ENCODE results near the gene TMEM145. TPM values are rescaled to one million over a fixed set of nuclear protein-coding genes. Genes with fewer than 3 reads are reported as not detected.

TMEM145 gene
- total RNA-seq, 2 donors from 2014 or later, result 0.50 to 1.6 TPM

DNA sequence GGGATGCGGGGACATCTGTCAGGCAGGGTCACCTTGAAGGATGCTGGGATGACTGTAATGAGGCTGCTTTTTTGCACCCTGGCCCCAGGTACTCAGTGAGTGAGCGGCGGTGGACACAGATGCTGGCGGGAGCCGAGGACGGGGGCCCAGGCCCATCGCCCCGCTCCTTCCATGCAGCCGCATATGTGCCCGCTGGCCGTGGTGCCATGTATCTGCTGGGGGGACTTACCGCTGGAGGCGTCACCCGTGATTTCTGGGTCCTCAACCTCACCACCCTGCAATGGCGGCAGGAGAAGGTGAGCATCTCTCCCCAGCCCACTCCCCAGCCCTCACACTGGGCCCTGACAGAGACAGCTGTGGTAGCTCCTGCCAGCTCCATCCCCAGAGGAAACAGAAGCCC is 43.6 kb downstream of the TMEM145 start:
- H3K36me3 Mint-ChIP-seq (ENCODE audit: low read depth), result no peaks in the 10 kb centered on the region
- no peaks in the 10 kb centered on the region for H3K9me3 Mint-ChIP-seq
- no peak overlapping the region for H3K4me3 Mint-ChIP-seq
- peaks cover 4% of the 10 kb centered on the region for H3K4me1 Mint-ChIP-seq
- no peak for ATAC-seq (replicated peaks)
- no peak overlapping the region for H3K27ac Mint-ChIP-seq
- no peaks in the 10 kb centered on the region for H3K27me3 Mint-ChIP-seq

GRCh38 chr19:42357290-42357689 is 44.2 kb downstream of the TMEM145 start:
- no peak for ATAC-seq (replicated peaks)
- peak overlapping the region; percentile 71 for H3K27ac Mint-ChIP-seq
- H3K4me3 Mint-ChIP-seq, result no peak overlapping the region
- H3K9me3 Mint-ChIP-seq, result no peaks in the 10 kb centered on the region
- no peaks in the 10 kb centered on the region for H3K27me3 Mint-ChIP-seq
- no peaks in the 10 kb centered on the region for H3K36me3 Mint-ChIP-seq (ENCODE audit: low read depth)
- no peaks in the 10 kb centered on the region for H3K4me1 Mint-ChIP-seq

DNA sequence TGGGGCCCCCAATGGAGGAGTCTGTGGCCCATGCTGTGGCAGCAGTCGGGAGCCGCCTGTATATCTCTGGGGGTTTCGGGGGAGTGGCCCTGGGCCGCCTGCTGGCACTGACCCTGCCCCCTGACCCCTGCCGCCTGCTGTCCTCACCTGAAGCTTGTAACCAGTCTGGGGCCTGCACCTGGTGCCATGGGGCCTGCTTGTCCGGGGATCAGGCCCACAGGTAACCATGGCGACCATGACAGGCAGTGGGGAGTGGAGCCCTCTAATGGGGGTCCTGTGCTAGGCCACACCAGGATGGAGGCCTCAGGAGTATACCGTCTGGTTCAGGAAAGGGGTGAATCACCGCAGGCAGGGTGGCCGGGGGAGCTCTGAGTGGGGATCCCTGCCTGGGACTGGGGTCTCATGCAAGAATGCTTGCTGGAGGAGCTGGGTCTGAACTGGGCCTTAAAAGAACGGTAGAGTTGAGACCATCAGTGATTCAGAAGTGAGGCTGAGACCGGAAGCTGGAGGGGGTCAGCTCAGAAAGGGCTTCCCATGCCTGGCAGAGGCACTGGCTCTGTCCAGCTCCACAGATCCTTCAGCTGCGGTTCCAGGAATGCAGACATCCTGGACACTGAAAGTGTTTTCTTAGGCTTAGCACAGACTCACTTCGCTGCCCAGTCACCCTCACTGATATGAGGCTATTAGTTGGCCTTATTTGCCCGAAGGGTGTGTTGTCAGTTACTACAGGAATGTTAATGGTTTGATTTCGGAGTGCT is 47.9 kb downstream of the TMEM145 start:
- H3K4me3 Mint-ChIP-seq, result no peak overlapping the region
- no peaks in the 10 kb centered on the region for H3K9me3 Mint-ChIP-seq

GRCh38 chr19:42361545-42361910 is 48.4 kb downstream of the TMEM145 start:
- H3K27me3 Mint-ChIP-seq, result no peaks in the 10 kb centered on the region
- ATAC-seq (replicated peaks), result no peak
- H3K27ac Mint-ChIP-seq, result no peak overlapping the region
- H3K4me3 Mint-ChIP-seq, result no peak overlapping the region
- H3K36me3 Mint-ChIP-seq (ENCODE audit: low read depth), result no peaks in the 10 kb centered on the region
- no peaks in the 10 kb centered on the region for H3K4me1 Mint-ChIP-seq
- no peaks in the 10 kb centered on the region for H3K9me3 Mint-ChIP-seq

More for the DNA sequence above, 47.9 kb downstream of the TMEM145 start:
- no peak overlapping the region for H3K27ac Mint-ChIP-seq
- no peaks in the 10 kb centered on the region for H3K36me3 Mint-ChIP-seq (ENCODE audit: low read depth)
- ATAC-seq (replicated peaks), result no peak
- H3K4me1 Mint-ChIP-seq, result no peaks in the 10 kb centered on the region
- no peaks in the 10 kb centered on the region for H3K27me3 Mint-ChIP-seq

DNA sequence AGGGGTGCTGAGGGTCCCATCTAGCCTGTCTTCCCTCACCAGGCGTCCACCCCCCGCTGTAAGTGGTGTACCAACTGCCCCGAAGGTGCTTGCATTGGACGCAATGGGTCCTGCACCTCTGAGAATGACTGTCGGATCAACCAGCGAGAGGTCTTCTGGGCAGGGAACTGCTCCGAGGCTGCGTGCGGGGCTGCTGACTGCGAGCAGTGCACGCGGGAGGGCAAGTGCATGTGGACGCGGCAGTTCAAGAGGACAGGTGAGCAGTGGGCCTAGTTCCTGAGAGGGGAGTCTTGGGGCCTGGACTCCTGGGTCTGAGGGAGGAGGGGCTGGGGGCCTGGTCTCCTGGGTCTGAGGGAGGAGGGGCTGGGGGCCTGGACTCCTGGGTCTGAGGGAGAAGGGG is 49.2 kb downstream of the TMEM145 start:
- Mint-ChIP-seq H3K36me3 (ENCODE audit: low read depth) (no peaks in the 10 kb centered on the region), H3K4me1 (no peaks in the 10 kb centered on the region), H3K27me3 (no peaks in the 10 kb centered on the region), H3K9me3 (no peaks in the 10 kb centered on the region), H3K4me3 (no peak overlapping the region), H3K27ac (no peak overlapping the region)
- no peak for ATAC-seq (replicated peaks)

GRCh38 chr19:42362891-42363440 is 49.9 kb downstream of the TMEM145 start:
- peaks cover 5% of the 10 kb centered on the region for H3K4me1 Mint-ChIP-seq
- H3K4me3 Mint-ChIP-seq, result no peak overlapping the region
- H3K36me3 Mint-ChIP-seq (ENCODE audit: low read depth), result no peaks in the 10 kb centered on the region
- H3K27me3 Mint-ChIP-seq, result no peaks in the 10 kb centered on the region
- no peak overlapping the region for H3K27ac Mint-ChIP-seq
- no peak for ATAC-seq (replicated peaks)
- no peaks in the 10 kb centered on the region for H3K9me3 Mint-ChIP-seq

- no peak for ATAC-seq (replicated peaks)
- no peaks in the 10 kb centered on the region for H3K36me3 Mint-ChIP-seq (ENCODE audit: low read depth)
- H3K4me3 Mint-ChIP-seq, result no peak overlapping the region
- H3K27ac Mint-ChIP-seq, result no peak overlapping the region
- H3K4me1 Mint-ChIP-seq, result peaks cover 5% of the 10 kb centered on the region
- H3K9me3 Mint-ChIP-seq, result no peaks in the 10 kb centered on the region
- H3K27me3 Mint-ChIP-seq, result no peaks in the 10 kb centered on the region
Measured at GRCh38 chr19:42363614-42364346, 50.7 kb downstream of the TMEM145 start.

- no peaks in the 10 kb centered on the region for H3K27me3 Mint-ChIP-seq
- no peaks in the 10 kb centered on the region for H3K36me3 Mint-ChIP-seq (ENCODE audit: low read depth)
- no peak overlapping the region for H3K4me3 Mint-ChIP-seq
- no peak for ATAC-seq (replicated peaks)
- no peaks in the 10 kb centered on the region for H3K9me3 Mint-ChIP-seq
- peaks cover 5% of the 10 kb centered on the region for H3K4me1 Mint-ChIP-seq
- H3K27ac Mint-ChIP-seq, result no peak overlapping the region
Measured at GRCh38 chr19:42366673-42367072, 53.6 kb downstream of the TMEM145 start.

DNA sequence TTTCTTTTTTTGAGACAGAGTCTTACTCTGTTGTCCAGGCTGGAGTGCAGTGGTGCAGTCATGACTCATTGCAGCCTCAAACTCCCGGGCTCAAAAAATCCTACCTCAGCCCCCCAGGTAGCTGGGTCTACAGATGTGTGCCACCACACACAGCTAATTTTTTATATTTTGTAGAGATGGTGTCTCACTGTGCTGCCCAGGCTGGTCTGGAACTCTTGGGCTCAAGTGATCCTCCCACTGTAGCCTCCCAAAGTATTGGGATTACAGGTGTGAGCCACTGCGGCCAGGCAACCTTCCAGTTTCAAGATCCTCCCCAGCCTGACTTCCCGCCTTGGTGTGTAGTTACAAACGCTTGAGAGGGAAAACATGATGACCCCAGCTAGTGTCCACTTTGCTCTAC is 54.8 kb downstream of the TMEM145 start:
- no peak for ATAC-seq (replicated peaks)
- H3K36me3 Mint-ChIP-seq (ENCODE audit: low read depth), result no peaks in the 10 kb centered on the region
- peaks cover 5% of the 10 kb centered on the region for H3K4me1 Mint-ChIP-seq
- H3K4me3 Mint-ChIP-seq, result no peak overlapping the region
- no peaks in the 10 kb centered on the region for H3K9me3 Mint-ChIP-seq
- H3K27me3 Mint-ChIP-seq, result no peaks in the 10 kb centered on the region
- H3K27ac Mint-ChIP-seq, result no peak overlapping the region

GRCh38 chr19:42368360-42368759 is 55.3 kb downstream of the TMEM145 start:
- Mint-ChIP-seq H3K4me3 (no peak overlapping the region), H3K9me3 (no peaks in the 10 kb centered on the region), H3K27me3 (no peaks in the 10 kb centered on the region), H3K27ac (no peak overlapping the region), H3K4me1 (peaks cover 5% of the 10 kb centered on the region), H3K36me3 (ENCODE audit: low read depth) (no peaks in the 10 kb centered on the region)
- ATAC-seq (replicated peaks), result no peak

GRCh38 chr19:42368765-42369164 is 55.7 kb downstream of the TMEM145 start:
- no peaks in the 10 kb centered on the region for H3K9me3 Mint-ChIP-seq
- H3K27ac Mint-ChIP-seq, result peak overlapping the region; percentile 22
- H3K4me1 Mint-ChIP-seq, result peaks cover 5% of the 10 kb centered on the region
- ATAC-seq (replicated peaks), result no peak
- H3K36me3 Mint-ChIP-seq (ENCODE audit: low read depth), result no peaks in the 10 kb centered on the region
- no peak overlapping the region for H3K4me3 Mint-ChIP-seq
- no peaks in the 10 kb centered on the region for H3K27me3 Mint-ChIP-seq

- Mint-ChIP-seq H3K36me3 (ENCODE audit: low read depth) (no peaks in the 10 kb centered on the region), H3K9me3 (no peaks in the 10 kb centered on the region), H3K27ac (no peak overlapping the region), H3K4me1 (peaks cover 5% of the 10 kb centered on the region), H3K4me3 (no peak overlapping the region), H3K27me3 (no peaks in the 10 kb centered on the region)
- no peak for ATAC-seq (replicated peaks)
Measured at GRCh38 chr19:42369433-42370067, 56.4 kb downstream of the TMEM145 start.

DNA sequence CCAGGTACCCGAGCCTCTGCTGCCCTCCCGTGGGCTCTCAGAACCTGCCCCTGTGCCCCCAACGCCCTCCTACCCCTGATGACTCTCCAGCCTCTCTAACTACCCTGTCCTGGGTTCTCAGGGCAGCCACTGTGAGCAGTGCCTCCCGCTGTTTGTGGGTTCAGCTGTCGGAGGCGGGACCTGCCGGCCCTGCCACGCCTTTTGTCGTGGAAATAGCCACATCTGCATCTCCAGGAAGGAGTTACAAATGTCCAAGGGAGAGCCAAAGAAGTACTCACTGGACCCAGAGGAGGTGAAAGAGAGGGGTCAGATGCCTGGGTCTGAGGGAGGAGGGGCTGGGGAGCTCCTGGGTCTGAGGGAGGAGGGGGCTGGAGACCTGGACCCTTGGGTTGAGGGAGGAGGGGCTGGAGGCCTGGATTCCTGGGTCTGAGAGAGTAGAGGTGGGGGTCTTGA is 57.0 kb downstream of the TMEM145 start:
- no peak overlapping the region for H3K27ac Mint-ChIP-seq
- peaks cover 5% of the 10 kb centered on the region for H3K4me1 Mint-ChIP-seq
- H3K4me3 Mint-ChIP-seq, result no peak overlapping the region
- no peaks in the 10 kb centered on the region for H3K36me3 Mint-ChIP-seq (ENCODE audit: low read depth)
- no peaks in the 10 kb centered on the region for H3K9me3 Mint-ChIP-seq
- ATAC-seq (replicated peaks), result no peak
- no peaks in the 10 kb centered on the region for H3K27me3 Mint-ChIP-seq

DNA sequence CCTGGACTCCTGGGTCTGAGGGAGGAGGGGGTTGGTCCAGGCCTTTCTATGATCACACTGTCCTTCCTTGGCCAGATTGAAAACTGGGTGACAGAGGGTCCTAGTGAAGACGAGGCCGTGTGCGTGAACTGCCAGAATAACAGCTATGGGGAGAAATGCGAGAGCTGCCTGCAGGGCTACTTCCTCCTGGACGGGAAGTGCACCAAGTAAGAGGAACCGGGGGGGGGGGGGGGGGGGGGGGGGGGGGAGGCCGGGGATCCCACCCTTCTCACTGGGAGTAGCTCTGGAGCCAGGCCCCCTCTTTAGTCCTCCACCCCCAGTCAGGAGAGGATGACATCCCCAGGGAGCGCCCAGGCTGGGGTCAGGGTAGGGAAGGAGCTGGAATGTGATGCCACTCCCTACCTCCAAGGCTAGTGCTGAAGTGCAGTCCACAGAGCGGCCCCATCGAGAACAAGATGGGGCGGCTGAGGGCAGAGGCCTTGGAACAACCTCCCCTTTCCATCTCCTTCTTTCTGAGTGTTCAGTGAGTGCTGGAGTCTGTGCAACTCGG is 57.6 kb downstream of the TMEM145 start:
- H3K27ac Mint-ChIP-seq, result no peak overlapping the region
- no peak overlapping the region for H3K4me3 Mint-ChIP-seq
- peaks cover 5% of the 10 kb centered on the region for H3K4me1 Mint-ChIP-seq
- no peak for ATAC-seq (replicated peaks)
- H3K27me3 Mint-ChIP-seq, result no peaks in the 10 kb centered on the region
- H3K9me3 Mint-ChIP-seq, result no peaks in the 10 kb centered on the region
- H3K36me3 Mint-ChIP-seq (ENCODE audit: low read depth), result no peaks in the 10 kb centered on the region

All from activated T-helper 17 cell treated with anti-CD3 and anti-CD28 coated beads, Interleukin-2, amount 50 U/mL, for 72 hours (primary cell).